HG02852 (cell line): ENCODE results near the gene PLPPR1.
"Not testable (repeated sequence)": the region's sequence is repeated elsewhere in the genome, so short reads cannot be mapped to it uniquely, and the experiment has no call there.

Source experiments
- ATAC-seq: cut with Tn5 transposase; IDR thresholded peaks from one replicate; pipeline ENCODE4 v1.9.1; 2021; ENCODE audit warnings: mild to moderate bottlenecking, moderate library complexity; ENCODE audit not compliant: unreplicated experiment

PLPPR1 gene

DNA sequence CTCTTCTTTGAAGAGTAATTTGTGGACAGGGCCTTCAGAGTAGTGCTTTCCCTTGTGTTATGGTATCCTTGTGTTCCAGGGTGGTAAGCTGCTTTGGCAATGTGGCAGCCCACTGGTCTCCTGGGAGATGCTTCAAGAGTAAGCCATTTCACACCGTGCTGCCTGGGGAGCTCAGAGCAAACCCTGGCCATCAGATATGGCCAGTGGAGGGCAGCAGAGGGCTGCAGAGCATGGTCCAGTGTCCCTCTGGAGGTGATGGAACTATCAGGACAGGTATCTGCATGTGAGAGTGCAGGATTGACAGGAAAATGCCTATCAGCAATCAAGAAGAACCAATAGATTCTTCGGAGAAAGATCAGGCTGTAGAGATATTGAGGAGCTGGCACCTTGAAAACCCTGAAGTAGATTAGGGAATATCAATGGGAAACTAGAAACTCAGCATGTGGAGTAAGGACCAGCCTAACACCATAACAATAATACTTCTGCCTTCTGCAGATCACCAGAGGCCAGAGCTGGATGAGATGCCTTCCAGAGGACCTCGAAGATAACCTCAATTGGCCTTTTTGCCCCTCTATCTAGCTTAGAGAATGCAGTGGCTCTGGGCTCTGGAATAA is 90.8 kb downstream of the PLPPR1 start:
- peak; percentile 88 for ATAC-seq

DNA sequence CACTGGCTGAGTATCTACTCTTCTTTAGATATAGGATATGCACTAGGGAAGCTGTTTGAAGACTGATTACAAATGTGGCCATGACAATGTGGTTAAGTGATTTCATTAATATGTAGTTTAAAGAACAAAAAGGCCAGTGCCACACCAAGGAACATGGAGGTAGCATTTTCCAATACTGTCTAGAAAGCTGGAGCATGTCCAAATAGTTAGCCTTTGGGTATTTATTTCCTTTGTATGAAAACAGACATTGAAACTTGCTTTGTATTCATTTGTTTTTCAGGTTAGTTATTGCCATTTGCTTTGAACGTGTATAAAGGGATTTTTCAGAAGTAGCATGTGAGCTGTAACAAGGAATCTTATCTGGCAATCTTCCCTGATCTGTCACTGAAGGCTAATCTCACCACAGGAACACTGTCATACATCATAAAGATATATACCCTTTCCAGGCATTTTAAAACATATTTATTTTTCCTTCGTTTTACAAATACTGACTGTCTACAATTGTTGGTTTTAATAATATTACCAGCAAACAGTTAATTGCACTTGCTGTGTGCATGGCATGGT is 93.4 kb downstream of the PLPPR1 start:
- no peak for ATAC-seq

DNA sequence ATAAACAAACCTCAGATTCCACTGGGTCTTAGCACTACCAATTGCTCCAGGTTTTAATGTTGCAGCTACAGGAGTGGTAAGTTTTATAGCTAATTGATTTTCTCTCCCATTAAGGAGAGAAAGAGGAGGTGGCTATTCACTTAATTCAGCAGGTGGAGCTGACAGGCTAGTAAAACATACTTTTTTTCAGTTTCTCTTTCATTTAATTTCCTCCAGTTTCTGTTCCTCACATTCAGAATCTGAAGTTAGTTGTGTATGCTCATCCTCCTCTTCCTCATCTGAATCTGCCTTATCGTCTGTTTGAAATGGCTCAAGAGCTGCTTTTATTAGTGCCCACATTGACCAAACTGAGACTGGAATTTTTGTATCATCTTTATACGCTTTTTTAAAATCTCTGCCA is 98.0 kb downstream of the PLPPR1 start:
- peak; percentile 60 for ATAC-seq

DNA sequence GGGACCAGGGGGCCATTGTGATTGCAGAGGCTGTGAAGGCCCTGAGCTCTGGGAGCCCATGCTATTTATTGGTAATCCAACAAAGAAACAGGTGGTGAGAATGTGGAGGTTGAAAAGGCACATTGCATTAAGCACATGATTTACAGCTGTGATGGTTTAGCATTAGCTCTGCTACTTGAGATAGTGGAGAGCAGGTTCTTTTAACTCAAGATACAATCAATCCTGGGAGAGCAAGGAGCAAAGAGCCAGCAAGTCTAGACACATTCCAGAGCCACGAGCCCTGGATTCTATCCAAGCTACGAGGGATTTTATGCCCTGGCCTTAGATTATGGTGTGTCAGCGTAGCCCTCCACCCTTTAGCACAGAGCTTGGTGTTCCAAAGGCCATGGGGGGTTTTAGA is 98.8 kb downstream of the PLPPR1 start:
- ATAC-seq: not testable (repeated sequence)

DNA sequence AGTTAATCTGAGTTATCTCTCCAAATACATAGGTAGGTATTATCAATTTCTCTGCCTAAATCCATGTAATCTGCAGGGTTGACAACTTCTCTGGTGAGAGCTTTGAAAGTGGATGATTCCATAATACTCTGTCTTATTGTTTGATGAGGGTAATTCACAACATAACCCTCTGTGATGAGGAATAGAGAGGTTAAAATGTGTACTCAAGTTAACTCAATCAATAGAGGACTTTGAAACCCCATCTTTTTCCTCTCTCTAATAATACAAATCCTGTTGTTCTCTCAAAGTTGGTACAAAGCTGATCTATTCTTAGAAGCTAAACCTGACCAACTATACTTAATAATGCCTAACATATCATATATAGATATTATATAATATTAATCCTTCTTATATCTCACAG is 100.1 kb downstream of the PLPPR1 start:
- no peak for ATAC-seq

DNA sequence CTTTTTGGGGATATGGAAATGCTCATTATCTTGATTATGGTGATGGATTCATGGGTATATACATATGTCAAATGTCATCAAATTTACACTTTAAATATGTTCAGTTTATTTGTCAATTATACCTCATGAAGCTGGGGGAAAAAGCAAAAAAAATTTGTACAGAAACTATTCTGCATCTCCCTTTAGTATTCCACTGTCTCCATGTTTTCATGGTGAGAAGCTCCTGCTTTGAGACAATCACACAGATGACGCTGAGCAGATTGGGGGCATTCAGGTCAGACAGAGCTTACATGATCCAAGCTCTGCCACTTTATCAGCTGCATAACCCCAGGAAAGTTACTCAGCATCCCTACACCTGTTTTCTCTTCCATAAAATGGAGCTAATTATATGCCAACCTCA is 101.5 kb downstream of the PLPPR1 start:
- no peak for ATAC-seq

DNA sequence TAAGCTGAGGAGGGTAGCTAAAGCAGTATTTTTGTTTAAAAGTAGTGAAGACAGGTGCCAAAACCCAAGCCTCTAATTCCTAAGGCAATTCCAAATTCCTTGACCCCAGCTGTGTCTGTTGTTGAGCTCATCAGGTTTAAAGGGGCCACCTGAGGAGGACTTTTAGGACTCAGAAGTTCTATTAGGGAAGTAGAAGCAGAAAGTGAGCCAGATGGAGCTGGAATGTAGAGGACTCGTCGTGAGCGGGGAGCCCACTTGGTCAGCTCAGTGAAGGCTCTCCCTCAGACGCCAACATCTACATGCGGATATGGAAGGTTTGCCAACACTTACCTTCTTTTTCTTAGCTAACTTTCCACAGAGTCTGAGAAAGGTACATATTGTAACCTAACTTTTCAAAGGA is 102.8 kb downstream of the PLPPR1 start:
- ATAC-seq: no peak

DNA sequence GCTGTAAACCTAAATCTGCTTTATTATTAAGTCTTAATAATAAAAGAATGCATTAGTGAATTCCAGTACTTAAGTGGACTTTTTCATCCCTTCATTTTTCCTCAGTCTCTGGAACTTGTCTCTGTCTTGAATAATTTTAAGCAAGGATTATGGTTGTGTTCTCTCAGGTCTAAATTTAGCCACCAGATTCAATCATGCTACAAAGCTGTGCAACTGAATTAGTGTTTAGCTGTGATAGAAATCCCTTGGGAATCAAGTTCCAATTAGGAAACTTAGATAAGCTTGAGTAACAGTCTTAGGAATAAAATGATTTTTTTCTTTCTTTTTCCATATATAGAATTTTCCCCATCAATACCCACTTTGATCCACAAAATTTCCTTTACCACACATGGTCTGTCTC is 104.3 kb downstream of the PLPPR1 start:
- ATAC-seq: no peak

DNA sequence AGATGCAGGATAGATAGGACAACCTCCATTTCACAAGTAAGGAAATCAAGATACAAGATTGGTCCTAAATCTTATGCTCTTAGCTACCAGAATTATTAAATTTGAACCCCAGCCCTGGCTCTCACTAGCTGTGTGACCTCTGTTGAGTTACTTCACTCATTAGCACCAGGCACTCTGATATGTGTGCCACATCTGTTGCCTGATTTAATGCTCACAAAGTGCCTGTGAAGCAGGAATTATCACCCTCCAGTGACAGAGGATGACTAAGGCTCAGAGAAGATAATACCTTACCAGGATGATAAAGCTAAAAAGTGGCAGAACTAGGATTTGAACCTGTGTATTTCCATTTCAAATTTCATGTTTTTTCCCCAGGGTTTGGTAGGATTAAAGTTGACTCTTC is 110.0 kb downstream of the PLPPR1 start:
- ATAC-seq: no peak

DNA sequence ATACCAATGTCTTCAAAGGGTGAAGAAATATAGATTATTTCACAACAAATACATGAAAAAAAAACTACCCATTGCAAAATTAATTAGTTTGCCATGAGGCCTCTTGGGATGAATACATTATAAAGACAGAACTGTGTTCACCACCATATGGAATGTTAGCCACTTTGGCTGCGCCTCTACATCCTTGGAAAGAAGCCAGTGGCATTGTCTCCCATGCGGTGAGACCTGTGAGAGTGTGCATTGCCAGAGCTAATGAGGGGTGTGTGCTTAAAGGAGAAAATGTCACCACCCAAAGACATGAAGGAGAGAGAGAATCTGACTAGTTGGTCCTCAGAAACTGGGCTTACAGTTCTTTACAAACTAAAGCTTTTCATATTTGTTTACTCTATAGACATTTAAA is 110.6 kb downstream of the PLPPR1 start:
- ATAC-seq: no peak

DNA sequence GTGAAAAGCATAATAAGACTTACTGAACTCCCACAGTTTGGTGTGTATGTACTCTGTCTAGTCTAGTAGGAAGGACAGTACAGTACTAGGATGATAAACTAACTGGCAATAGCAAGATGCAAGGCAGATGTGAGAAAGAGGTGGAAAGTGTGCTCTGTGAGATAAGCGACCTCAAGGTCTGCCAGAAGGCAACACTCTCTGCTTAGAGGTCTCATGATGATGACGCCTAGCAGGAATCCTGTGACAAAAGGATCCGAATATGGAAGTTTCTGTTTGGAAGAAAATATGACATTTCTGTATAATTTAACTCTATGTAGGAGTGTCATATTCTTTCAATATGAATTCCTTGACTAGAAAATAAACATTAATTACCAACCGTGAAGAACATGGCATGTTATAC is 112.2 kb downstream of the PLPPR1 start:
- no peak for ATAC-seq

DNA sequence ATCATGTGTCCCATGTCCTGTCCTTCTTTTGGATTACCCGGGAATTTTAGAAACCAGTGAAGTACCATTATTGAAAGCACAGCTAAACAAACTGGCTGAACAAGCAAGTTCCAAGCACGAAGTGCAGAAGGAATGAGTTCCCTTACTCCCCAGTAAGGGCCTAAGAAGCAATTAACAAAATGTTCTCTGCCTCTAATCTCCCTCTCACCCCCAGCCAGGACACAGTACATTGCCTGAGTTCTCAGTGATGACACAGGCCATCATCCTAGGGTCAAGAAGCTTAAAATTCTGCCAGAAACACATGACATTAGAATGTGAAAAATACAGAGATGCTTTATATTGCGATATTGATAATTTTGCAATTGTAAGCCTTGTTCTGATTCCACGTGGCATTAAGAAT is 118.0 kb downstream of the PLPPR1 start:
- no peak for ATAC-seq

DNA sequence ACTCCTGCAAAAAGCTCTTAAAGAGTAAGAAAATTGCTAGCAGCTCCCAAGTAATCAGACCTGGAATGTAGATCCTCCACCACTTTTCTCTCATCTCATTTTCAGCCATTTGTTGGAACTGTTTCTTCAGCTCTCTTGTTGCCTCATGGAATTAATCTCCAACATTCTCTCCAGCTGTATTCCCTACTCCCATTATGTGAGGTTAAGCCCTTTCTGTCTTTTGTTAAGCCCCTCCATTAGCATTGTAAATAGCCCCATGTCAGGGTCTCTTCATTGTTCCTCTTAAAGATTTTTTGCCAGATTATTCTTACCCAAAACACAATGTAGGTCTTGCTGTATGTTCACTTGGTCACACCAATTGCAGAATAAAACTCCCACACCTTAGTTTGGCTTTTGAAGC is 119.8 kb downstream of the PLPPR1 start:
- ATAC-seq: no peak

DNA sequence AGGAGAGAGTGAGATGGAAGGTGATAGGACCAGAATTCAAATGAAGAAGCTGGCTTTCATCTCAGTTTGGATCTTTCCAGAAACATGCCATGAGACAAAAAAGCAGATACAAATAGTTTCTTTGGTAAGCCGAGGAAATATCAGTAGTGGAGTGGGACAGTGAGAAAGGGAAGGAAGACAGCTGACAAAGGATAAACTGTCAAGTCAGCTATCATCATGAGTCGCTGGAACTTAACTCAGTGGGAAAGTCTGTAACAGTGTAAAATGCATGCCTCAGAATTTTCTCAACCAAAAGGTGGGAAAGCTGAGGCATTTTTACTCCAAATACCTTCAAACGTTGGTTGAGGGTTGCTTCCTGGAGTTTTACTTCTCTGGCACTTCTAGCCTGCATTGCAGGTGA is 129.8 kb downstream of the PLPPR1 start:
- no peak for ATAC-seq

DNA sequence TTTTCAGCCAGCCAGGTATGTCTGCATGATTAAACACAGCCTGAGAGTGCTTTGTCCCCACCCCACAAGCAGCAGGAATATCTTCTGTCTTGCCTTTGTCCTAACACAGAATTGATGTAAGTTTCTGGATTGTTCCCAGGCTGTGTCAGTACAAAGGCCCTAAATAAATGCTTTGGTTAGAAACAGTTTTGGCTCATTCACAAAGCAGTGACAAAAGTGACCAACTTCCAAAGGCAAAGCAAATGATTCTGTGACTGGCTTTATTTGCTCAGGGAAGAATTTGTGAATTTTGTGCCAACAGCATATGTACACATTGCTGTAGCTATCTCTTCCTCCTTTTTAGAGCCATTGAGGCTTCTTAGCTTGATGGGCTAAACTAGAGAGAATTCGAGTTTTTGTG is 133.7 kb downstream of the PLPPR1 start:
- no peak for ATAC-seq

DNA sequence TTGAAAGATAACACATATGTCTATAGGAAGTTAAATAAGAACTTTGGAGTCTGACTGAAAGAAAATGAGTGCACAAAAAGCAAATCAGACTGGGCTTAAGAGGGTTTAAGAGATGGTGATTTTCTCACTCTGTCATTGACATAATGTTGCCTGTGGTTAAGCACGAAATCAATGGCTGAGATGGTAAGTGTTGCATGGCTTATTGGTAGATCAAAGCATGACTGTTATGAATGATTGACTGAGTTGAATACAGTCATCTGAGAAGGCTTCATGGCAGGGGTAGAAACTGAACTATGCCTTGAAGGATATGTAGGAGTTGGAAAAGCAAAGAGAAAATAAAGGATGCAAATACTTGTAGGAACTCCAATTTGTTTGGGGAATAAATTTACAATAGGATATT is 136.6 kb downstream of the PLPPR1 start:
- ATAC-seq: no peak

DNA sequence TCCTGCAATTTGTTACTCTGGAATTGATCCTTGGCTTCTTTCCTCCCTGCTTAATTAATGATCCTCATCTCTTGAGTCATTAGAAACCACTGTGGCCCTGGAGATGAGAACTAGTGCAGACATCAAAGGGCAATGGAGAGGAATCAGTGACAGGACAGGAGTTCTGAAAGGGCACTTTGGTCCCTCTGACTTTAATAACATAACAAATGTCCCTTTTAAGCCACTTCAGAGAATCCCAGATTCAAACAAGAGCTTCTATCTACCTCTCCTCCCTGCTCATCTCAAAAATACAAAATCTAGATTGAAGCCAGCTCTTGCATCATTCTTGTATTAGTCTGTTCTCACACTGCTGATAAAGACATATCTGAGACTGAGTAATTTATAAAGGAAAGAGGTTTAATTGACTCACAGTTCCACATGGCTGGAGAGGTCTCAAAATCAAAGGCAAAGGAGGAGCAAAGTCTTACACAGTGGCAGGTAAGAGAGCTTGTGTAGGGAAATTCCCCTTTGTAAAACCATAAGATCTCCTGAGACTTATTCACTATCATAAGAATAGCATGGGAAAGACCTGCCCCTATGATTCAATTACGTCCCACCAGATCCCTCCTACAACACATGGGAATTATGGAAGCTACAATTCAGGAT is 139.1 kb downstream of the PLPPR1 start:
- ATAC-seq: no peak

DNA sequence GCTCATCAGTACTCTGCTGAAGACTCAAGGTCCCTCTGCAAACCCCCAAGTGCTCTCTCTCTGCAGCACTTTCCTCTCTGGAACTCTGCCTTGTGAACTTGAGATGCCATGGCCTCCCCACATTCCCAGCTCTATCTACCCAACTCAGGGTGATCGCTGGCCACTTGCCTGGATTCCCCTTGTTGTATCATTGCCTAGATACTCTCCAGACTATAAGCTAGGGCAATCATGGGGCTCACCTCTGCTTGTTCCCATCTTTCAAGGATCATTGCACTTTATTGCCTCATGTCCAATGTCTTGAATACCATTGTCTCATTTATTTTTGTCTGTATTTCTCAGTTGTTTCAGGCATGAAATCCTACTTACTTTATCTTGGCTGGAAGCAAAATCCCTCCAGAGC is 144.1 kb downstream of the PLPPR1 start:
- ATAC-seq: no peak

DNA sequence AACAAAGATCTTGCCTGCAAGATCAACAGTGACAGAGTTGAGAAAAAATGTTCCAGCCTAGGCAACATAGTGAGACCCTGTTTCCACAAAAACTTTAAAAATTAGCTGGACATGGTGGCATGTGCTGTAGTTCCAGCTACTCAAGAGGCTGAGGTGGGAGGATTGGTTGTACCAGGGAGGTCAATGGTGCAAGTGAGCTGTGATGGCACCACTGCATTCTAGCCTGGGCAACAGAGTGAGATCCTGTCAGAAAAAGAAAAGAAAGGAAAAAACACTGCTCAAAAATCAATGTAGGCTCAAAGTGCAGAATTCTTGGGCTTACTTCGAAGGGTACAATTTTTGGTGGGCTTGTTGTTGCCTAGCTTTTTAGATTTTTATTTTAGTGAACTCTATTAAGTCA is 145.4 kb downstream of the PLPPR1 start:
- ATAC-seq: no peak

DNA sequence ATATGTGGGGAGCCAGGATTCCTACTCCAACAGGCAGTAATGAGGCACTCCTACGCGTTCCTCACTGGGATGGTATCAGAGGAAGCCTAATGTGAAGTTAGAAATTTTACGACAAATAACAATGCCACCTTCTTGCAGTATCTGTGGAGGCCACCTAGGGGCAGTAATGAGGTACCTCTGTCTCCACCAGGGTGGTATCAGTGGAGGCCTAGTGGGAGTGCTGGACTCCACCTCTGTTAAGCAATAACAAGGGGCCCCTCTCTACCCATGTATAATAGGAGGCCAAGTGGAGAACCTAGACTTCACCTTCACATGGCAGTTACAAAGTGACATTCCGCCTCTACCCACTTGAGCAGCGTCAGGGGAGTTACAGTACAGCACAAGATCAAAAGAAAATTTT is 147.9 kb downstream of the PLPPR1 start:
- ATAC-seq: no peak

DNA sequence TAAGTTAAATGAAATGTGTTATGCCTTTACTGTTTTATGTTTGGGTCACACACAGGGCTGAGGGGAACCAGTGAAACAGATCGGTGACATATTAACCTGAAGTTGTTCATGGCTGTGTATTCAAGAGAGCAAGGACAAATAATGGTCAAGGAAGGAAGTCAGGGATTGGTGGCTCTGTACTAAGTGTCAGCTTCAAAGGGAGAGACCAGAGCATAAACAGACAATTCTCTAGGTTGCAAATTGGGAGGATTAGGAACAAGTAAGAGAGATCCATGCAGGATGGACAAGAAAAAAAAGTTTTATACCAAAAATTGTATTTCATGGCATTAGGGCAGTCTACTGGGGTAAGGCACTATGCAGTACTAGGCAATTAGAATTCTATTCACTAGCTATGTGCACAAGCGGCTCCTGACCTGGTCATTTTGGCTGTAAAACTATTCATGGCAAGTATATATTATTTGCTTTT is 156.3 kb downstream of the PLPPR1 start:
- ATAC-seq: no peak

DNA sequence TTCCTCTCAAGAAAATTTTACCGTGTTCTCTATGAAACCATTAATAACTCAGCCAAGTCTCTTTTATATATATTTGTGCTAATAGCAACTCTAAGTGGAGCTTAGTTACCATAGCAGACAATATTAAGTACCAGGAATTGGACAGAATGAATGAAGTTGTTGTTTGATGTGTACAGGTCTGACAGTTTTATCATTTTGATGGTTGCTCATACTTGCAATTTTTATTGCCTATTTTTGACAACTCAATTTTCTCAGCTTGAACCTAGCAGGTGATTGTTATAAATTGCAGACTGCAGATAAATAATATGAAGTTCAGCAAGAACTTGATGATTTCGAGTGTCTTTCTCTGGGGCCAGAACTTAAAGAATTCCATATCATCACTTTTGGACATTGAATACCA is 163.2 kb downstream of the PLPPR1 start:
- no peak for ATAC-seq

DNA sequence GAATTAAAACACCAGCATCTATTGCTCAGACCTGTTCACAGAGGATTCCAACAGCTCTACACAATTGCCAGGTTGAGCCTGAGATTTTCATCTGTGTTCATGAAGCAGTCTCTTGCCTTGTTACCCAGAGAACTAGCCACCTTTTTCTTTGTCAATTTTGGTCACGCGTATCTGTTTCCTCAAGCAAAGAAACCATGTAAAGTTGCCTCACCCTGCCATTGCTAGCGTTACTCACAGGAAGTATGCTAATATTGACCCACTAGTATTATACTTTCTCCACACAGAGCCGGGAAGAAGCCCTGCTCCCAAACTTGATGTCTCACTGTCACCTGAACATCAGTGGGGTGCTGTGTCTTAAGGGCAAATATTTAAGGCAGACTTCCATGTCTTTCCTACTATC is 168.5 kb downstream of the PLPPR1 start:
- no peak for ATAC-seq
